Upper lobe of right lung (tissue), 1 donor: ENCODE data around the gene CACNB2. TPM values are rescaled to one million over a fixed set of nuclear protein-coding genes. Genes with fewer than 3 reads are reported as not detected.

Source experiments
- ATAC-seq: fragments of 200-7000 bp; cut with Tn5 transposase; one replicate; pipeline ENCODE4 v1.9.1; 2020; ENCODE audit warnings: mild to moderate bottlenecking, moderate library complexity
- DNase-seq: peaks from one replicate; pipeline ENCODE4 v3.0.0-alpha.2; 2020
- H3K27ac ChIP-seq: fragments of 200-600 bp; one replicate; pipeline ENCODE4 v1.8.0; 2022
- H3K27me3 ChIP-seq: fragments of 200-600 bp; one replicate; pipeline ENCODE4 v1.8.0; 2022; ENCODE audit warnings: mild to moderate bottlenecking
- H3K36me3 ChIP-seq: fragments of 200-600 bp; one replicate; pipeline ENCODE4 v1.8.0; 2022
- H3K4me1 ChIP-seq: fragments of 200-600 bp; one replicate; pipeline ENCODE4 v1.8.0; 2022
- H3K4me3 ChIP-seq: fragments of 200-600 bp; one replicate; pipeline ENCODE4 v1.8.0; 2022; ENCODE audit warnings: mild to moderate bottlenecking
- H3K9me3 ChIP-seq: fragments of 200-600 bp; one replicate; pipeline ENCODE4 v1.8.0; 2022
- intact Hi-C: fragments of 100-400 bp; cut with DNase I; formaldehyde crosslinking; loops from one replicate; pipeline ENCODE4 v1.11.0; 2022
- total RNA-seq: library from RNA; stranded (reverse); fragmentation: NEBNext Ultra II Directional; extraction: Animal tissue kit (Norgen Biotek cat#: 25700); gene quantifications from one replicate; pipeline ENCODE4 v1.2.1, GENCODE V29; 2021
- TF ChIP-seq, protein P1 (sequence below): fragments of 200-600 bp; IDR thresholded peaks from one replicate; pipeline ENCODE4 v1.8.0; 2022; ENCODE audit warnings: antibody characterized with exemption
- donor health status: DM: no; HTN: yes; CAD: no; lungs with severe emphysema.

The CACNB2 gene
- total RNA-seq, 1 donor from 2014 or later, result 4.2 TPM

DNA sequence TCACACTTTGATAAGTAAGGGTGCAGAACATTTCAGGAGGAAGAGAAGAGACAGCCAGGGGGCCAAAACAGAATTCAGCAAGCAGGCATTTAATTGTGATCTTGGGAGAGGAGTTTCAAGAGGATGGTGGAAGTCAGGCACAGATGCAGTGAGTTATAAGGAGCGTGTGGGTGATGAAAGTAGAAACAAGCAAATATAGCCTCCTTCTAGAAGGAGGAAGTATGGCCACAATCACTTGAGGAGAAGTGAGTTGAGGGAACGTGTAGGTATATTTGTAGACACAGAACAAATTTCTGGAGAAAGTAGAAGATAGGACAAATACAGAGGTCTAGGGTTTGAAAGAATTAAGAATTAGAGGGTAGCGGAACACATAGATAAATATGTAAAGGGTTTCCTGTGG, 165.8 kb downstream of the CACNB2 start:
- Histone ChIP-seq H3K4me1 (no peaks in the 10 kb centered on the region), H3K9me3 (no peaks in the 10 kb centered on the region), H3K27ac (no peak overlapping the region), H3K27me3 (no peaks in the 10 kb centered on the region), H3K4me3 (no peak overlapping the region), H3K36me3 (no peaks in the 10 kb centered on the region)
- no peak for DNase-seq
- intact Hi-C loops, result no loop called here
- no peak for ATAC-seq
- TF ChIP-seq, protein P1, sequence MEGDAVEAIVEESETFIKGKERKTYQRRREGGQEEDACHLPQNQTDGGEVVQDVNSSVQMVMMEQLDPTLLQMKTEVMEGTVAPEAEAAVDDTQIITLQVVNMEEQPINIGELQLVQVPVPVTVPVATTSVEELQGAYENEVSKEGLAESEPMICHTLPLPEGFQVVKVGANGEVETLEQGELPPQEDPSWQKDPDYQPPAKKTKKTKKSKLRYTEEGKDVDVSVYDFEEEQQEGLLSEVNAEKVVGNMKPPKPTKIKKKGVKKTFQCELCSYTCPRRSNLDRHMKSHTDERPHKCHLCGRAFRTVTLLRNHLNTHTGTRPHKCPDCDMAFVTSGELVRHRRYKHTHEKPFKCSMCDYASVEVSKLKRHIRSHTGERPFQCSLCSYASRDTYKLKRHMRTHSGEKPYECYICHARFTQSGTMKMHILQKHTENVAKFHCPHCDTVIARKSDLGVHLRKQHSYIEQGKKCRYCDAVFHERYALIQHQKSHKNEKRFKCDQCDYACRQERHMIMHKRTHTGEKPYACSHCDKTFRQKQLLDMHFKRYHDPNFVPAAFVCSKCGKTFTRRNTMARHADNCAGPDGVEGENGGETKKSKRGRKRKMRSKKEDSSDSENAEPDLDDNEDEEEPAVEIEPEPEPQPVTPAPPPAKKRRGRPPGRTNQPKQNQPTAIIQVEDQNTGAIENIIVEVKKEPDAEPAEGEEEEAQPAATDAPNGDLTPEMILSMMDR, result no peak

DNA sequence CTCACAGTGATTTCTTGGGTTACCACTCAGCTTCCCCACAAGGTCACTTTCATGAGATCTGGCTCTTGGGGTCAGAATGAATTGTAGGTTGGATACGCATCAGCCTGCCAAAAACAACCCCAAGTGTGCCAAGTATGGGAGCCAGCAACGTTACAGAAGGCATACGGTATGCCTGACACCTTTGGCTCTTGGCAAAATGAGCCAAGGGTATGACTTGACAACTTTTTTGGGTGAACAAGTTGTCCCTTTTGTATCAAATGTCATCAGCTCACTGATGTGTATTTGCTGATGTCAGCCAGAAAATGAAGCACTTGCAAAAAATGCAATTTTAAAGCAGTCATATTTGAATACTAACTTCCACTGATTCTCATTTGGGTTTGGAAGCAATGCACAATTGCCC, 168.4 kb downstream of the CACNB2 start:
- Histone ChIP-seq H3K27ac (no peak overlapping the region), H3K9me3 (no peaks in the 10 kb centered on the region), H3K27me3 (no peaks in the 10 kb centered on the region), H3K4me1 (no peaks in the 10 kb centered on the region), H3K36me3 (no peaks in the 10 kb centered on the region), H3K4me3 (no peak overlapping the region)
- intact Hi-C loops, result no loop called here
- DNase-seq (no peak), ATAC-seq (no peak)
- TF ChIP-seq, protein P1, result no peak

DNA sequence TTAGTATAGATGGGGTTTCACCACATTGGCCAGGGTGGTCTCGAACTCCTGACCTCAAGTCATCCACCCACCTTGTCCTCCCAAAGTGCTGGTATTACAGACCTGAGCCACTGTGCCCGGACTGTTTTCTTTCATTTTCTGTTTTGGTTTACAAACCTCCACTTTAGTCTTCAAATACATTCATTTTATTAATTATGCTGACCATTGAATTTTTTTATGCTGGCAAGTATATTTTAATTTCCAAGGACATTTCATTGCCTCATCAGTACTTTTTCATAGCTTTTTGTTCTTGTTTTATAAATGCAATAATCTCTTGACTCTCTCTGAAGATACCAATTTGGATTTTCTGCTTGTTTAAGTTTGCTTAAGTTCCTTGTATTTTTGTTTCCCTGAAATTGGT, 170.5 kb downstream of the CACNB2 start:
- no peak for ATAC-seq
- H3K36me3 ChIP-seq, result no peaks in the 10 kb centered on the region
- no peak overlapping the region for H3K4me3 ChIP-seq
- H3K27me3 ChIP-seq, result no peaks in the 10 kb centered on the region
- no peaks in the 10 kb centered on the region for H3K9me3 ChIP-seq
- TF ChIP-seq, protein P1, result no peak
- no peak overlapping the region for H3K27ac ChIP-seq
- H3K4me1 ChIP-seq, result no peaks in the 10 kb centered on the region
- intact Hi-C loops, result no loop called here
- DNase-seq, result no peak

DNA sequence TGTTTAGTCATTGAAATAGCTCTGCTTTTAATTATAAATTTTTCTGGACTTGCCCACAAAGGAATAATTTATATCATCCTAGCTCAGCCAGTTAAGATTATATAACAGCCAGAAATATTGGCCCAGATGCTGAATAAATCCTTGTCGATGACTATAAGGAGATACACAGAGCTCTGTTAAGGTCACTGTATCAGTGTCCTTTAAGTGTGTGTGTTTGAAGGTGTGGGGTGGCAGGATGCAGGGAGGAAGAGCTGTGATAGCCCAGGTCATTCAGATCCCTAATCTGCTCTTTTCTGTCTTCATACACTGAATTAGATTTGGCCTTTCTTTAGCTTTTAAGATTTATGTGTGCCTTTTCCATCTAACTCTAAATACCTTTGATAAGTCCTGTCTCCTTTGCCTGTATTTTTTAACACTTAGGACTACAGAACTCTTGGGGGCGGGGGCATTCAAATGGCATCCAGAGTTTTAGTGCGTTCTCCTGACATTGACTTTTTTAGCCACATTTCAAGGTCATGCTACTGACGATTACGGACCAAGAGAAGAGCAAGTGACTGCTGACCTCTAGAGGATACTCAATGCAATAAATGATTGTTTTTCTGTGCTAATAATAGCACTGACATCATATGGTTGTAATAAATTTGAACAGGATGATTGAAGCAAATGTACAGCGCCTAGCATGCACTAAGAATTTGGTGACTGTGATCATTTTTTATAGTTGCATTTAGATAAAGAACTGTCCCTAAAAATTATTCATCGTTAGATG, 172.3 kb downstream of the CACNB2 start:
- DNase-seq, result no peak
- H3K27ac ChIP-seq, result no peak overlapping the region
- H3K4me3 ChIP-seq, result no peak overlapping the region
- TF ChIP-seq, protein P1, result peak; percentile 40
- no peaks in the 10 kb centered on the region for H3K9me3 ChIP-seq
- no peaks in the 10 kb centered on the region for H3K36me3 ChIP-seq
- ATAC-seq, result peak; percentile 72
- no peaks in the 10 kb centered on the region for H3K27me3 ChIP-seq
- no peaks in the 10 kb centered on the region for H3K4me1 ChIP-seq
- intact Hi-C loops, result no loop called here

DNA sequence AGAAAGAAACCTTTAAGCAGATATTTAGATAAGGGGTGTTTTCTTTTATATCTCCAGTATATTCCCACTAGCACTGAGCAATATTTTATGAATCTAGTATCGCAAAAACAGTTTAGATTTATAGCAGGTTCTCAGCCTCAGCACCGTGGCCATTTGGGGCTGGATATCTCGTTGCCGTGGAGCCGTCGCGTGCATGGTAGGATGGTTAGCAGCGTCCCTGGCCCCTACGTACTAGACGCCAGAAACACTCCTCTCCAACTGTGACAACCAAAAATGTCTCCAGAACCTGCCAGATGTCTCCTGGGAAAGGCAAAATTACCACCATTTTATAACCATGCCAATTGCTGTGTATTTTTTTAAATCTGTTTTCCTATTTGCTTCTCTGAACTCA, 172.9 kb downstream of the CACNB2 start:
- H3K27me3 ChIP-seq, result no peaks in the 10 kb centered on the region
- H3K36me3 ChIP-seq, result no peaks in the 10 kb centered on the region
- TF ChIP-seq, protein P1, result no peak
- DNase-seq, result no peak
- H3K9me3 ChIP-seq, result no peaks in the 10 kb centered on the region
- no peaks in the 10 kb centered on the region for H3K4me1 ChIP-seq
- ATAC-seq, result no peak
- no peak overlapping the region for H3K27ac ChIP-seq
- intact Hi-C loops, result no loop called here
- no peak overlapping the region for H3K4me3 ChIP-seq
